Measurements from ENCODE around the gene GPC4.

The GPC4 gene

DNA sequence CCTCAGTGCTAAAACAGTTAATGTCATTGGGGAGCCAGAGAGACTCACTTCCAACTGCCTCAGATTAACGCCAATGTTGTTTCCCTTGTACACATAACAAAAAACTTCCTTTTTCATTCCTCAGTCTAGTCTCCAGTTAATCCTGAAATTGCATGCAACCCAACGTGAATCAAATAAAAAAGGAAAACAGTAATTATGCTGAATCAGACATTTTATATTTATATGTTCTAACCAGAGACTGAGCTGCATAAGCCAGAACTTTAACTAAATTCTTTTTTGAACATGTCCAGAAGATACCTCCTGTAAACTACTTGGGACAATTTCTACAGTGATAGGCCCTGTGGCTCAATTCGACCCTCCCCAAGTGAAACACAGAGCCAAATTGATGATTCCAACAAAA, 4.7 kb downstream of the GPC4 start:
- no peak for DNase-seq

DNA sequence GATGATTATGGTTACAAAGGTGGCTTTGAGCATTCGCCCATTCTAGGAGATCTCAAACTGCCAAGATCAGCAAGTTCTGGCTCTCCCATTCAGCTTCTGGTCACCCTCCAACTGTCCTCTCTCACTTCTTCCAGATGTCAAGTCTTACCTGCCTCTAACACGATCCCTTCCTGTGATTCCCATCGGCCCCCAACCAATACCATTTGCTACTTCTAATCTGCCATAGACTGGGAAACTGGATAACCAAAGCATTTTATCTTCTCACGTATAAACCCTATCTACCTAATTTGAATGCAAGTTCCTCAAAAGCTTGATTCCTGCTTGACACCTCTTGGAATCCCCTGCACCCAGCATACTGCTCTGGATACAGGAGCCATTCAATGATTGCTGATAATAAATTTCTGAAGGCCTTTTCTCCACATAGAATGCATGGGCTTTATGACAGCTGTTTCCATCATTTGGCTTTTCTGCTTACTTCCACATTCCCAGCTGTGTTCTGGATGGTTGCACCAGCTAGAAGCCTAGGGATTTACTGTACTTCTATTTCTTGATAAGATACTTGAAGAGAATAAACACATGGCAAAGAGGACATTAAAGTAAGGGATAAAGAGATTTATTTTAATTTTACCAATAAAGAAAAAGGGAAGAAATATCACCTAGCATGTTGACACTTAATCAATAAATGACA, 9.6 kb downstream of the GPC4 start:
- no peak for DNase-seq

DNA sequence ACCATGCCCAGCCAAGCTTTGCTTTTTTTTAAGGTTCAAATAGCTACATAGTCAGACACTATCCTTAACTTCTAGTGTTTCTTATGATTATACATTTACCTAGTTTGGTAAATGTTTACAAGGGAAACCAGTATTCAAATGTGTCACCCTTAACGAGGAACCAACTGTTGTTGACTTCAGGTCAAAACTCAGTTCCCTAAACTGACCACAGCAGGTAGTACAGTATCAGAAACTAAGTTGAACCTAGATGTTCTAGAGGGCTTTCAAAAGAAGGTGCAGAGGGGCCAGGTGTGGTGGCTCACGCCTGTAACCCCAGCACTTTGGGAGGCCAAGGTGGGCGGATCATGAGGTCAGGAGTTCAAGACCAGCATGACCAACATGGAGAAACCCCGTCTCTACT, 11.3 kb downstream of the GPC4 start:
- DNase-seq: no peak

DNA sequence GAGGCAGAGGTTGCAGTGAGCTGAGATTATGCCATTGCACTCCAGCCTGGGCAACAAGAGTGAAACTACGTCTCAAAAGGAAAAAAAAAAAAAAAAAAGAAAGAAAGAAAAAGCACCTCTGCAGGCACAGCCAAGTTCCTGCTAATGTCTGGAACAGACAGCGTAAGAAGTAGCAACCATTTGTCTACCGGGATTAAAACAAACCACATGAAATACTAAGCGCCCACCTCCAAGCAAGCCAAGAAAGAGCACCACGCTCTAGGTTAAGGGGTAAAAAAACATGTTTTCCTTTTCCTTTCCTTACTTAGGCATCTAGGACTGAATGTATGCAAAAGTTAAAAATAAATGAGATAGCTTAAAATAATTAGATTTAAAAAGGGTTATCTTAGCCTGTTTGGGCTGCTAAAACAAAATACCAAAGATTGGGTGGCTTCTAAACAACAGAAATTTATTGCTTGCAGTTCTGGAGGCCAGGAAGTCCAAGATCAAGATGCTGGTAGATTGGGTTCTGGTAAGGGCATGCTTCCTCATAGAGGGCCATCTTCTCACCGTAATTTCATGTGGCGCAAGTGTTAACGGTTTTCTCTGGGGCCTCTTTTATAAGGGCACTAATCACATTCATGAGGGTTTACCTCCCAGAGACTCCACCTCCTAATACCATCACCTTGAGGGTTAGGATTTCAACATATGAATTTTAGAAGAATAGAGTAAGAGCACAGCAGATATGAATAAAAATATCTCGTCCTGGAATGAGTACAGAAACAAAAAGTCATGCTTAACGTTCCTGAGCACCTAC, 12.3 kb downstream of the GPC4 start:
- DNase-seq: no peak

DNA sequence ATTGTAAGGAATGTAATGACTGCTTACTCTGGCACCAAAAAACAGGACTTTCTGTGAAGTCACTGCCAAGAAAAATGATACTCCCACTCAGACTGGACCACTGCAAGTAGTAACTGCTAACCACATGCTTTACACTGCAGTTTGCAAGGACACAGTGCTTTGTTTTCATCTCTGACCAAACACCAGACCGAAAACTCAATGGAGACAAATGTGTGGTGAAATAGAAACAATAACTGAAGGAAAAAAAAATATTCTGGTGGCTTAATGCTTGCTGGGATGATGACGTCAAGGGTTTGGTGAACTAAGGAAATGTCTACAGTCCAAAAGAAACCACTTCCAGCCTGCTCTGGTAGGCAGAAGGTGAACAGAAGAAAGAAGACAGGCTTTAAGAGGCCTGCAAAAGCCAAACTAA, 13.2 kb downstream of the GPC4 start:
- DNase-seq: peak; percentile 62

DNA sequence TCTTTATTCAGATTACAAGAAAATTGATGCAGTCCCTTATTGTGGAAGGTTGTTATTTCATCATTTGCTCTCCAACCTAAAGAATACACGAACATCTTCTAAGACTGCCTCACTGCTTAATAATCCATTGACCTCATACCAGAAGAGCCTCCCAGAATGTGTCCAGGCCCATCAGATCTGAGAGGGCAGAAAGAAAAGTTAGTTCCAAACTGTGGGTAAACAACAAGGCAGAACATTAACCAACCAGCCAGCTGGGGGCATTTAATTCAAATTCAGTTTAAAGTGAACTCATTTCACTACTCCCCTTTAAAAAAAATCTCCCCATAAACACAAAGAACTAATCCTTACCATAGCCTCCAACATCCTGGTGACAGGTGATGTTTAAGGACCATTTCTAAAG, 13.8 kb downstream of the GPC4 start:
- no peak for DNase-seq

DNA sequence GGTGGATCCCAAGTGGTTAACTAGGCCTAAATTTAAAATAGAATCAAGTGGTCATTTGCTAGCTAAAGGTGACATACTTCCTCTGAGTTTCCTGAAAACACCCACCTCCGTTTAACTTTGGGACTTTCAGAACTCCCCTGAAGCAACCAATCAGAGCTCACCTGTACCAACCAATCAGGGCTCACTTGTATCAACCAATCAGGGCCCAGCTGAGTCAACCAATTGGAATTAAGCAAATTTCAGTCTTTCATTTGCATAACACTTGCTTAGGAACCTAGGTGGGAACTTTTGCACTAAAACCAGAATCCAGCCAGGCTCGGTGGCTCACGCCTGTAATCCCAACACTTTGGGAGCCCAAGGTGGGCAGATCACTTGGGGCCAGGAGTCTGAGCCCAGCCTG, 15.9 kb downstream of the GPC4 start:
- no peak for DNase-seq

DNA sequence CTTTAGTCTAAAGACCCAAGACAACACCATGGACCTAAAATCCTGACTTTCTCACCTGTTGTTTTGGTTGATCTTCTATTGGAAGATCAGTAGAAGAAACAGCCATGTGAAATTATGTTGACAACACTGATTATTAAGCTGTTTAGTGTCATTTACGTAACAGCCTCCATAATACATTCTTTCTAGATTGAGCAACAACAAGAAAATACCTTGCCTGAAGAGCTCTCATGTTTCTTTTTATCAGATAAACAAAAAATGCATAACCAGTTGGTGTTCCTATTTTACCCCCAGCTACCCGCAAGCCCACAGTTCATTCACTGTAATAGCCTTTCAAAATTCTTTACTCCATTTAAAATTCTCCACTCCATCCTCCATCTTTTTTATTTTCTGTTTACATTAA, 20.5 kb downstream of the GPC4 start:
- no peak for DNase-seq

DNA sequence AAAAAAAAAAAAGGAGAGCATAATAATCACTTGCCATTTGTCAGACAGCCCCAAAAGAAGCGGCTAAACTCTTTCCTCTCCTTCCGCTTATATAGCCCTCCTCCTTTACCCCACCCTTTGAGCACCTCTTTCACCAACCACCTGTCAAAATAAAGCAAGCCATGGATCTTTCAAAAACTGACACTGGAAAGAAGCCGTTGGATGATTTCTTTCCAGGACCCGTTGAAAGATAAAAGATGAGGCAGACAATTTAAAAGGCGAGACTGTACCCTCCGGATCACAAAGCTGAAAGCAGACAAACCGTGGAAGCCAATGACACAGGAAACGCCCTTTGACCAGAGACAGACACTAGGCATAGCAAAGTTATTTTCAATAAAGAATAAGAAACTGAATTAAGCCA, 22.6 kb downstream of the GPC4 start:
- no peak for DNase-seq

DNA sequence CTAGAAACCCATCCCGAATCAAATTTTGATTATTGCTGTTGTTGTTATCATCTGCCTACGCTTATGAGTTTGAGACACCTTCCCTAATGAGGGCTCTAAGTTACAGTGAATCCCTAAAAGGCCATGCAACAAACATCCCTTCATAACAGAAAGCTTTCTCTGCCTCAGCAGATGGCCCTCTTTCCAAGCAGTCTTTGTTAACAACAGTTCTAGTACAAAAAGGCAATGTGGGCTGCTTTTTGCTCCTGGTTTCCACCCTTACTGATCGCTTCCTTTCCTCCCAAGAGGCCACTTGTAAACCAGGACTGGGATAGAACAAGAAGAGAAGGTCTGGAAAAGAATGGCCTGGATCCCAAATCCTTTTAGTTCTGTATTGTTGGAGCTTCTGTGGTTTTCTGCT, 24.2 kb downstream of the GPC4 start:
- no peak for DNase-seq

DNA sequence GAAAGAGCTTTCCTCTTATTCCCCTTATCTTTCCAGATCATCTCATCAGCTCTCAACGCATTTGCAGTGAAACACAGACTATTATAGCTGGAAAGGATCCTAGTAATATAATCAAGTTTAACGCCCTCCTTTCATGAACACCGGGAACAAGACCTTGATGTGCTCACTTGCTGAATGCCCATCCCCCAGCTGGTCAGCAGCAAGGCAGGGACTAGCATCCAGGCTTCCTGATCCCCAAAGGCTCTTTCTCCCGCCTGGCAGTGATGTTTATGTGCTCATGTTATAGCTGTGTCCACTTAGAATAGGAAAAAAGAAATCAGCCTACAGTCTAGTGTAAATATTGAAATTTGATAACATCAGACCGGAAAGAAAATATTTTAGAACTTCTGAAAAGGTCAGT, 24.6 kb downstream of the GPC4 start:
- DNase-seq: no peak

DNA sequence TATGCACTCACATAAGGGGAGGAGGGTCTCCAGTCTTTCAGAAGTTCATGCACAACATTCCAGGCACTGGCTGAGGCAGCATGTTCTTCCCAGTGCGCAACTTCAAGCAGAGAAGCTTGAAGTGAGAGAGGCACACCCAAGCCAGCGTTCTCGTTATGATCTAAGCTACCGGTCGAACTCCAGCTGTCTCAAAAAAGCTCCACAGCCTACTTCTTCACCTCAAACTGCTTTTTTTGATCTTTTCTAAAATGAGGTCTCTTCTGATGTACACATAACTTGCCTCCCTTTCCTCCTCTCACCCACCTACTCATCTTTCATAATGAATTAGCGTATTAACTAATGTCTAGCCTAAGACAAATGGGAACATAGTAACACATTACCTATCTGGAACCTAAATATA, 25.3 kb downstream of the GPC4 start:
- no peak for DNase-seq

DNA sequence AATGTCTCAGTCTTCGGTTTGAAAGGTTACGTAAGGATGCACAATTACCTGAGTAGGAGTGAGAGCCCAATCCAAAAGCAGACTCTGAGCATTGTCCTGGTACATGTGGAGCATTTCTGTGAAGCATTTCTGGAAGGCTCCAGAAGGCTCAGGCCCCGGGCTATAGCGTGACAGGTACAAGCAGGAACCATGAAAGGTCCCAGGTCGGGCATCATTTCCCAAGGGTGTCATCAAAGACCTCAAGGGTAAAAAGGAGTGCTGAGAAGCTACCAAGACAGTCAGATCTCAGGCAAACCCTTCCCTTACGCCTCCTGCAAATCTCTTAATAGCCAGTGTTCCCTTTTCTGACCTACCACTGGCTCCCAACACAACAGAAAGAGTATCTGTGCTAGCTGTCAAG, 30.8 kb downstream of the GPC4 start:
- no peak for DNase-seq

DNA sequence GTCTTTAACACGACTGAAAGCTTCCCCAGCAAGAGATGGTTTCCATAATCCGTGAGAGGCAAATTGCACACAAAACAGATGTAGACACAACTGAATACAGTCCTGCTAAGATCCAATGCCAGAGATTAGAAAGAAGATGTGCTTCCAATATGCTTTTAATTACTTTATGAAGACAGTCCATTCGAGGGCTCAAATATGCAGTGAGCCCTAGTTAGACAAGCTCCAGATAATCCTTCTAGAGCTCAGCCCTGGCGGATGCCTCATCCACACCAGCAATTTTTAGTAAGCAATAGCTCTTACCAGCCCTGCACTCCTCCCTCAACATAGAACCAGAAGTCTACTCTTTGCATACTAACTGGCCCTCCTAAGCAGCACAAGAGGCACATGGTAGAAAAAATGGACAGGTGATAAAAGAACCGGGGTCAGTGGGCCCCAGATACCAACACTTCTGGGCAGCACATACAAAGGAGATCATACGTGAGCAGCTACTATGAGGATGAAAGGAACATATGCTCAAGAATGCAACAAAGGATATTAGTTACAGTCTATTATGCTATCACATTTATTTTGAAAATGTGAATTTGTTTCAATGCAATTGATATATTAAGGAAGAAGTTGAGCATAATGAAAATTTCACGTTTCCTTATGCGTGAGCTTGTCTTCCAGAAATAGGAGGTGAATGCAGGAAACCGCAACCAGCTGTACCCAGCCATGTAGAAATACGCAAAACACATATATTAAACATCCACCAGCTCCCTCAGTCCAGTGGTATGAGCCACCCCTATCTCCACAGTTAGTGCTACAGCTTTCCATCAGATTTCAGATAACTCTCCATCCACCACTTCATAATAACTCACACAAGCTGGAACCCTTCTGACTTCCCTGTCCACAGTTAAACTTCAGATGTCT, 34.3 kb downstream of the GPC4 start:
- no peak for DNase-seq

DNA sequence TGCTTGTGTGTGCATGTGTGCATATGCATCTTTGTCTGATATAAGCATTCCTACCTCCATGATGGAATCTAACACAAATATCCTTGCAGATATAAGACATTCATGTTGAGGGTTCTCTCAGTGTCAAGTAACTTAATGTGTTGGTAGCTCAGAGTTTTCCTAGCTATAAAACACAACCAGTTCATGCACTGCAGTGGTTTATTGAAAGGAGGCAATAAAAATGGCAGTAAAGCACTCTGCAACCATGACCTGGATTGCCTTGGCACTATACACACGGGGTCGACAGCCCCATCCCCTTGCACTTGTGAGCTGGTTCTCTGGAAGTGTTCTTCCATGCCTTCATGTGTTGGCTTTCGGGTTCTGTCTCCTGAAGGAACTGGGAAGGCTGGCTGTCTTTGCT, 38.9 kb downstream of the GPC4 start:
- DNase-seq: no peak

DNA sequence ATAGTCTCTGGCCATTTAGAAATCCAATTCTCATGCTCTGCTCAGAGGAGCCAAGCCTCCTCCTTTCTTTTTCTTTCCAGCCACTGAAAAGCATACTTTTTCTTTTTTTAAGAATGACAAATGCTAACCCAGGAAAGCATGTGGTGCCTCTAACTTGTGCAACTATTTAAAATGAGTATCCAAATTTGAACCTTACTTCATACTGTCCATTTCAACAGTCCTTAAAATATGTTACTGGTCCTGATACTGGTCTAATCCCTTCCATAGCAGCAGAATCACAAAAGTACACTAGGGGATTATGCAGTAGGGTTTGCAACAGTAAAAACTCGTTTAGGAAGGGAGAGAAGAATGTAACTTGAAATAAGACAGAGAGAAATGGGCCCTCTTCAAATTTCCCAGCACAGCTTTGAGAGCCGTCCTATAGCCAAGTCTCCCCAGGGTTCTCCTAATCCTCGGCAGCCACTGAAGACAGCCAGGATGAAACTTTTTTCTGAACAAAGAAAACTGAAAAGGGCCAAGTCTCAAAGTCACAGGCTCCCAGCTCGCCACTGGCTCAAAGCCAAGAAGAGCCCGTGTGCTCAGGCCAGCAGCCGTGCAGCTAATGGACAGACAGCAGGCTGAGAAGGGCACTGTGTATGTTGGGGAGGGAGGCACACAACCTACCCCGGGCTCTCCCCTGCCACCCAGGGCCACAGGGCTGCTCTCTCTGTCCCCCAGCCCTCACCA, 39.5 kb downstream of the GPC4 start:
- DNase-seq: no peak

DNA sequence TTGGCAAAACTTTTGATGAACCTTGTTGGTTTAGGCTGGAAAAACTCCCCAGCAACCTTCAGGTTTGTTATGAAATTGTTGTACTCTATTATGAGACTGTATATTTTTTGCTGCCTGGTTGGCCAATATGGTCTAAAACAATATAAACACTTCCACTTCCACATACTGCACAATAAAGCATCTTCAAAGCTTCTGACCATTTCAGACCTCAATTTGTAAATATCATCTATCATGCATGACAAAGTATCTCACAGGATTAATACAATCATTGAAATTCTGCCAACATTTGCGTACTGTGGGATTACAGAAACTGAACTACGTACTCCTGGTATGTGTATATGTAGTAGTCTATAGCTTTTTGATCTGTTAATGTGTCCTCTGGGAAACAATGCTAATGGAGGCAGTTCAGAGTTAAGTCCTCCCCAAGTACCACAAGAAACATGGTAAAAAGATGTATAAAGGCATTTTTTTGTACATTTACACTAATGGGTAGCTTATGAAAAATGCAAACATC, 40.4 kb downstream of the GPC4 start:
- DNase-seq: no peak

DNA sequence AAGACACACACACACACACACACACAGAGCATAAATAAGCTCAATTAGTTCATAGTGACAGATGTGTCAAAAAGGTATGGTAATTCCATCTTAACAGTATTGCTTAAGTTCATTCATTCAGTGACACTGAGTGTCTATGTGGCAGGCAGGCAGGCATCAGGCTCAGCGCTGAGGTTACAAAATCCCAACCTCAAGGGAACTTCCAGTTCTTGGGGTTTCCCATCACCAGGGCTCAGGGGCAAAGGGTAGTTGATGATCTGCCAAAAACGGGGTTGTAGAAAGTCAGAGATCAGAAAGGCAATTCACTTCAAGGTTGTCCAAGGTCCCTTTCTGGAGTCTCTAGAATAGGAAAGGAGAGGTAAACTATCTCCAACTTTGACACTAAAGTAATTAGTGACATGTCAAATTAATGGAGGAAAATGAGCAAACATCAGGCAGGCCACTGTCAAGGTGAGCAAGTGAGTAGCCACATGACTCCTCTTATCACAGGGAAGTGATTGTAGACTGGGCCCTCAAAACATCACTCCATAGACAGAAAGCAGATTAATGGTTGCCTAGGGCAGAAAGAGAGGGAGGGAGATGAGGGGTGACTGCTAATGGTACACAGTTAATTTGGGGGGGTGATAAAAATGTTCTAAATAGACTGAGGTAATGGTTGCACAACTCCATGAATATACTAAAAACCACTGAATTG, 41.8 kb downstream of the GPC4 start:
- DNase-seq: no peak

DNA sequence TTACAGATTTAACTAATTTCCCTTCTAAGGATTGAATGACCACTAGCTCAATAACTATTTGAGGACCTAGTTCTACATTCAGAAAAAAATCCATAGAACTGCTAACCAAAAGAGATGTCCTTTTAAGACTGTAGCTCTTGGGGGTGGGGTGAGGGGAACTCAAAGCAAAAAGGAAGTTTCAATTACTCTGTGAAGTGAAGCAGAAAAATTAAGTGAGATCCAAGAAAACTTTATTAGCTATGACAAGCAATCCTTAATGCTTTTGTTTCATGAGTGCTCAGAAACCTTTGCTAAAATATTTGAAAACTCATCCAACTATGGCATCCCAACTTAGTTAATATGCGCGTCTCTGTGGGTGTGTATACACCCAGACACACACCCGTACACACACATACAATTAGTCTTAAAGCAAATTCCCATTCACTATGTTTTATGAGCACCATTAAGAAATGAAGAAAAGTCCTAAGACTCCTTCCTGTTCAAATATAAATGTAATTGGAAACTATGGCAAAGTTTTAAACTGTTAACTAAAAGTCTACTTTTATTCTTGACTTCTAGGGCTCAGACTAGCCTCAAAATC, 44.5 kb downstream of the GPC4 start:
- DNase-seq: no peak

DNA sequence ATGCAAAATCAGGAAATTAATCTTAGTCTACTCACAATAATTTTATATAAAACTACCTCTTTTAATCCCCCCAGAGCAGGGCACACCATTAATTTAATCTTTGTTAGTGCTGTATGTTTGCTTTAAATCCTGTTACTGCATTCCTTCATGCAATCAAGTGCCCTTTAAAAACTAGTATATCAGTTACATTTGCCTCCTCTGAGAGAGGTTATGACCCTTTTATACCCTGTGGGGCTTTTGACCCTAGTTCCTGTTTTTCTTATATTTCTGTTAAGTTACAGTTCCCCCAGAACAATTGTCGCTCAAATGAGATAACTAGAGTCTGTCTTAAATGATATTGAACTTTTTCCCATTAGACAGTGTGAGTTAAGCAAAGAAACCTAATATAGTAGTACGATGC, 46.2 kb downstream of the GPC4 start:
- DNase-seq: no peak

DNA sequence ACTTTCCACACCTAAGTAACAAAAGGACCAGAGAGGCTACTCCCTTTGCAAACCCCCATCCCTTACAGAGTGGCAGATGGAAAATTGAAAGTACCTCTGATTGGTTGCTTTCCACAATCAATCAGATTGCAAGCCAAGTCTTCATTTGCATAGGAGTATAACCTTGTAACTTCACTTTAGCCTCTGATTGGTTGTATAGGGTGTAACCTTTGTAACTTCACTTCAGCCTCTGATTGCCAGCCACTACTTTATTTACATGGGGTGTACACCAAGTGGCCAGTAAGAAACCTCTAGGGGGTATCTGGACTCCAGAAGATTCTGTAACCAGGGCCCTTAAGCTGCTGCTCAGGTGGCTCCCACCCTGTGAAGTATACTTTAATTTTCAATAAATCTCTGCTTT, 48.6 kb downstream of the GPC4 start:
- no peak for DNase-seq

Measured in fibroblast of skin of back (primary cell).